Activated CD8-positive, alpha-beta memory T cell treated with anti-CD3 and anti-CD28 coated beads, Interleukin-2, amount 50 U/mL, for 1 hour (primary cell): ENCODE results near the gene TSPO2.
"Not testable (repeated sequence)": the region's sequence is repeated elsewhere in the genome, so short reads cannot be mapped to it uniquely, and the experiment has no call there.

Experiments
- DNase-seq: peaks from one replicate; pipeline ENCODE4 v3.0.0-alpha.2; 2020; ENCODE audit errors: extremely low read depth

TSPO2 gene, protein sequence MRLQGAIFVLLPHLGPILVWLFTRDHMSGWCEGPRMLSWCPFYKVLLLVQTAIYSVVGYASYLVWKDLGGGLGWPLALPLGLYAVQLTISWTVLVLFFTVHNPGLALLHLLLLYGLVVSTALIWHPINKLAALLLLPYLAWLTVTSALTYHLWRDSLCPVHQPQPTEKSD

DNA sequence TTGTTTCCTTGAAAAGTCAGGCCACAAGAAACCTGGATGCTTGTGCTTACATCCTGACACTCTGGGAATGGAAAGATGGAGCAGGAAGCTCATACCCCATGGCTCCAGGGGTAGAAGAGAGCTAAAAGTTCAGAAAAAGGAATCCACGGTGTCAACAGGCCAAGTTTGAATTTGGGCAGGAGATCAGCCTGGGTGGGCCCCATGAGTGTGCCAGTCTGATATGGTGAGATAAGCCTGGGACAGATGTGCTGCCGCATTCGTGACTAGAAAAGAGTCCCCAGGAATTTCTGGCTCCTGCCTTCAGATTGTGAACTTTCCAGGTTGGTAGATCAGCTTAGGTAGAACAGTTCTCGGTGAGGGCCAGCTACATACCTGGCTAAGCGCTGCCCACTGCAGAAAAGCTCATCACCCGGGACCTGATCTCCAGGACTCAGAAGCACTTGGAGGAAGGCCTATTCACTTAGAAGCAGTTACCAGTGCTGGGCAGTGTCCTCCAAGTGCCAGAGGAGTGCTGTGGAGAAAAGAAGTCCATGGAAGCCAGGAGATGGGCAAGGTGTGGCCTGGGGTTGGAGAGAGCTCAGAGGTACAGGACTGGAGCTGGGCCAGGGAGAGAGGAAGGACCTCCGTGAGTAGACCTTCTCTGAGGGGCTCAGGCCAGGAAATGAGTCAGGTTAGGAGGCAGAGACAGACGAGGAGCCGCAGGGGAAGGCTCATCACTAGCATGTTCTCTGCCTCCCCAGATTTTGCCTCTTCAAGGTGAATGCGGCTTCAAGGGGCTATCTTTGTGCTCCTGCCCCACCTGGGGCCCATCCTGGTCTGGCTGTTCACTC, at the start of gene TSPO2:
TSS of gene TSPO2 (plus strand) at position 242 of the 830 bp plus-strand sequence. CDS start at position 761, 519 bp downstream.
- no peak for DNase-seq

DNA sequence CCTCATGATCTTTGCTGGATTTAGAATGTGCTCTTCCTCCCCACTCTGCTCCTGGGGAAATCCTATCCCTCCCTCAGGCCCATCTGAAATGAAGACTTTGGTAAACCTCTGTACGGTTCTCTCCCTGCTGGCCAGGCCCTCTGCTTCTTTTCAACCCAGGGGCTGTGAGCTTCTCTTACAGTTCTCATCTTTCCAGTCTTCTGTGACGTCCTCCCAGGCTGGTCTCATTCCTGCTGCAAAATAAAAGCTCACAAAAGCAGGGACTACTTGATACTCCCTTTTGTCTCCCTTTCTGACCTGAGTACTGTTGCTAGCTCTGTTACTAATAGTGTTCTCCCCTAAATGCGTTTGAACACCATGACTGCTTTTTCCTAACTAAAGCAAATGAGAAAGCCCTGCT, 49.5 kb upstream of the TSPO2 start:
- no peak for DNase-seq

DNA sequence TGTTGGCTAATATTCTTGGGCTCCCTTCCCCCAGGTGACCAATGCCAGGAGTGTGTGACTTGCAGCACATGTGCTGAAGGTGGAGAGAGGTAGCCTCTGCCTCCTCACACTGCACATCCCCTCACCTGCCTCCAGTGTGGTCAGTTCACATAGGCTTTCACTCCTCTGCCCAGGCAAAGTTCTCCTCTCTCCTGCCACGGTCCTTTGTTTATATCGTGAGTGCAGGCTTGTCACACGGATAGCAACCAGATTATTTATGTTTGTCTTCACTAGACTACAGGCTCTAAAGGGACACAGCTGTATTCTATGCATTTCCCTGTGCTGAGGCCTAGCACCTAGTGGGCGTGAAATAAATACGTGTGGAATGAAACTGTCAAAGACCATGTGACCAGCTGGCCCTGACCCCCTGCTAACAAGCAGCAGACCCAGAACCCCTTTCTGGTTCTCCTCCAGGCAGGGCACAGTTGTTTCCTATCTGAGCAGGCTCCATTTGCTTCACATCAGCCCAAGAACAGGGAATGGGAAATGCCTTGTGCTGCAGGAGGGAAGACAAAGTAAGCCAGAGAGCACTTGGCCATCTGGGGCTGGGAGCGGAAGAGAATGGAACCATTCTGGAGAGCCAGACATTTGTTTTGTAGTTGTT, 45.6 kb upstream of the TSPO2 start:
- no peak for DNase-seq

DNA sequence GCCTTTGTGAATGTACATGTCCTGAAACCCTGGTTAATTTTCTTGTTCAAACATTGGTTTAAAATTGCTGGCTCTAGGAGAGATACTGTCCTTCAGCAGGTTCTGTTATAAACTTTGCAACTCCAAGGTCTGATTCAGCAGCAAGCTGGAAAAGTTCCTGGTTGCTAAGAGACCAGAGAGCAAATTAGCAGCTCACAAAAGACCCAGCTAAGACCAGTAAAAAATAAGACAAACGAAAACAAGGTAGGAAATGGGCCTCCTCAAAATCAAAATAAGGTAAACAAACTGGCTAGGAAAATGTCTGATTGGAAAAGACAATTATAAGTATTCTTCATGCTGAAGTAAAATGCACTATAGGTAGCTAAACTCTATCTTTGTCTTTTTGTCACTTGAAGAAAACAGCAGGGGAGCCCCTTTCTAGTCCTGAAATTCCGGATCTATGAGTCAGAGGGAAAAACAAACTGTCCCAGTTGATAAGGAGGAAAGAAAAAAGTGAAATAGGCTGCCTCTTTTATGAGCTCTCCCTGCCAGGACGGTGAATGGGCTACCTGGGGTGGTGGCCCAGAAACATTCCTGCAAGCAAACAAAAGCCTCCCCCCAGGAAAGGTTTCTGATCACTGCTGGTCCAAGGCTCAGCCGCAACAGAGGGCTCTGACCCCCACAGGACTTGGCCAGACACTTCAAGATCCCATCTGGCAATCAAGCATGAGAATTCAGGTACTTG, 44.9 kb upstream of the TSPO2 start:
- DNase-seq = no peak

DNA sequence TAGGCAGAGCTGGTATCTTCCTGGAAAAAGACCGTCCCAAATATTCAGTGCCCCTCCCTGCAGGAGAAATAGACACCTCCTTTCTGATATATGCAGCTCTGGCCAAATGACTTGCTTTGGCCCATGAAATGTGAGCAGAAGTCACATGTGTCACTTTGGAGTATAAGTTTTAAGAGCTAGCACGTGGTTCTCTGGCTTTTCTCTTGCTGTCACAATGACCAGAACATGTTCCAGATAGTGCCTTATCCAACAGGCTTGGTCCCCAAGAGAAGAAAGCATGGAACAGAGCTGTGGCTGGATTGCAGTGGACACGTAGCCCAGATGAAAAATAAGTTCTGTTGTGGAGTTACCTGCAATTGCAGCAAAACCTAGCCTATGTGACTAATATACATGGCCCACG, 43.6 kb upstream of the TSPO2 start:
- DNase-seq = no peak

DNA sequence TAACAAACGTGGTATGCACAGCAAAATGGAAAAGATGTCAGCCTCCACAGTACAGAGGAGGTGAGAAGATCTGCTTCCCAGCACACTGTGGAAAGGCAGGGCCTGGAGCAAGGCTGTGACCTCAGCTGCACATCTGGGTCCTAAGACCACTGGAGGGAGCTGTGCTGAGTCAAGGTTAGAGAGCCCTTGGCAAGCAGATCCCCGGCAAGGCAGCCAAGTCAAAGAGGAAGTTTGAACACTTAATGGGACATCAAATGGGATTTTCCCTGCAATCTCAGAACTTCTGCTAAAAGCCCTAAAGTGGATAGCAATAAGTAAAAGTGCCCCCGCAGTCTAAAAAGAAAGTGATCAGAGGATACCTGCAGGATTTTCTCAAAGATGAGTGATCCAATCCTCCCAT, 42.7 kb upstream of the TSPO2 start:
- DNase-seq = no peak

DNA sequence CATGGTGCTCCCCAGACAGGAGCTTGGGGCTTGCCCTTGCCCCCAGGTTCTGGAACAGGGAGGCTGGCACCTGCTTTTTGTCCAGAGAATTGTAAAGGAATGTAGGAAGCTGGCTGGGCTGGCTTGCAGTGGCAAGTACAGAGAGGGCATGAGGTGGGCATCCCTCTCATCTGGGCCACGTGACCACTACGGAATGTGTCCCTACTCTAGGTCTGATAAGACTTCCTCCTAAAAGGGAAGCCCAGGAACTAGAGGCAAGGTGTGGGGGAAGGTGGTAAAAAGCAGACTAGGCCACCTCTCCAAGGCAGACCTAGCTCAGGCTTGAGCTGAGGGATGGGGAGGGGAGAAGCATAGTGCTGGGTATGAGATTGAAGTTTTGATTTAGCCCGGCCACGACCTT, 42.0 kb upstream of the TSPO2 start:
- DNase-seq = no peak

DNA sequence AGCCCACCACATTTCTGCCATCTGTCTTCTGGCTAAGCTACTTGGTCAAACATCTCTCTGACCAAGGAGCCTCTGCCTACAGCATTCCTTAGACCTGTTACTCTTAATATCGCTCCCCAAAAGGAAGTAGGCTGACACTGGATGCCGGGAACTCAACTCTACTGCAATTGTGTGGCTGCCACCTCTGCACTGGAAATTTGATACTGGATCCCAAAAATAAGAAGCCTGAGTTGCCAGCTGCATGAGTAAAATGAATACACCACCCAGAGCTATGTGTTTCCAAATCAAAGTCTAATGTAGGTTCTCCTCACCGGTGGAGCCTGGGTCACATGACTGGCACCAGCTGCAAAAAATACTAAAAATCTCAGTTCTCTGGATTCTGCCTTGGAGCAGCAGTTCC, 40.1 kb upstream of the TSPO2 start:
- DNase-seq = no peak

DNA sequence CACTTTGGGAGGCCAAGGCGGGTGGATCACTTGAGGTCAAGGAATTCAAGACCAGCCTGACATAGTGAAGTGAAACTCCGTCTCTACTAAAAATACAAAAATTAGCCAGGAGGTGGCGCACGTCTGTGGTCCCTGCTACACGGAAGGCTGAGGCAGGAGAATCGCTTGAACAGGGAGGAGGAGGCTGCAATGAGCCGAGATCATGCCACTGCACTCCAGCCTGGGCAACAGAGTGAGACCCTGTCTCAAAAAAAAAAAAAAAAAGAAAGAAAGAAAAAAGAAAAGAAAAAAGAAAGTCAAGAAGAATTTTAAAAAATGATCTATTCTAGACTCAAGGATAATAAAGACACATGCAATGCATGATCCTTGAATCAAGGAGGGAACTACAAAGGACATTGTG, 36.0 kb upstream of the TSPO2 start:
- DNase-seq = not testable (repeated sequence)

DNA sequence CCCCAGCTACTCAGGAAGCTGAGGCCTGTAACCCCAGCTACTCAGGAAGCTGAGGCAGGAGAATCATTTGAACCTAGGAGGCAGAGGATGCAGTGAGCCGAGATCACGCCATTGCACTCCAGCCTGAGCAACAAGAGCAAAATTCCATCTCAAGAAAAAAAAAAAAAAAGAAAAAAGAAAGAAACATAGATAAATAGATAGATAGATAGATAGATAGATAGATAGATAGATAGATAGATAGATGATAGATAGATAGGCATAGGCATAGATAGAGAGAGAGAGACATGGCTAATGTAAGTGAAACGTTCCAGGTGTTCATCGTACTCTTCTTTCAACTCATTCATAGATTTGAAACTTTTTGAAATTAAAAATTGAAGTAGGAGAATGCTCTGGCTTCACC, 35.3 kb upstream of the TSPO2 start:
- not testable (repeated sequence) for DNase-seq

DNA sequence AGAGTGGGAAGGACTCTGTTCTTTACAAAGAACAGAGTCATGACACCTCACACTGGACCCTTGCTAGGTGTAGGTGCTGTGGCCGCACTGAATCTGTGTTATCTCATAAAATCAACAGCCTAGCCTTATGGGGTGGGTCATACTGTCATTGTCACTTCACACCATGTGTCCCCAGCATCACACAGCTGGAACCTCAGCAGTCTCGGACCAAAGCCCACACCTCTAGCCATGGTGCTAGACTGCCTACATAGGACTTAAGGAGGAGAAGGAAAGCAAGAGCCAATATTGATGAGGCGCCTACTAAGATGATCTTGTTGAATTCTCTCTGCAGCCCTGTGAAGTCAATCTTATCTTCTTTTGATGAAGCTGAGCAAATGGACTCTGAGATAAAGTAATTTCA, 34.3 kb upstream of the TSPO2 start:
- no peak for DNase-seq

DNA sequence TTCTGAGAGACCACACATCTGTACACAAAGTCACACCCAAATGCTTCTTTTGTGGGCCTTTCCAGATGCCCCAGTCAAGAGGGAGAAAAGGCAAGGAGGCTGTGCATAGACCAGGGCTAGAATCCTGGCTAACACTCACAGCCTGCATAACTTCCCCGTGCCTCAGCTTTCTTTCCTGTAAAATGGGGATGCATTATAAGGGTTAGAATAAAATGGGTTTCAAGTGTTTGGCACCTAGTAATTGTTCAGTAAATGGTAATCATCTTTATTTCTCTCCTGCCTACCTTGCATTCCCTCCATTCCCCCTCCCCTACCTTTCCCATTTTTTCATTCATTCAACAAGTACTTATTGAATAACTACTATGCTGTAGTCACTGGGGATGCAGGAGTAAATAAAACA, 32.6 kb upstream of the TSPO2 start:
- no peak for DNase-seq

DNA sequence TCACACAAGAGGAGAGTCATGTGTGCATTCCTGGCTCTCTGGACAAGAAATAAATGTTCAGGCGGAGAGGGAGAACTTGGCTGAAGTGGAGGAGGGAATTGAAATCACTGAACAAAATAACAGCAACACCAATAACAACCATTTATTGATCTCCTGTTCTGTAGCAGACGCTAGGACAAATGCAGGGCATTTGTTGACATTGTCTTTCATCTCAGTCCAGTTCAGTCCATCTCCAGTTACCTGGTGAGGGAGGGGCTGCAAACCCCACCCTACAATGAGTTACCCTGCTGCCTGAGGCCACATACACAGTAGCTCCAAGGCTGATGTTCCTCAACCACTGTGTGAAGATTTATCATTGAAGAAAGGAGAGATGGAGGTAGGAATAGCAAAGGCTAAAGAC, 30.6 kb upstream of the TSPO2 start:
- no peak for DNase-seq

DNA sequence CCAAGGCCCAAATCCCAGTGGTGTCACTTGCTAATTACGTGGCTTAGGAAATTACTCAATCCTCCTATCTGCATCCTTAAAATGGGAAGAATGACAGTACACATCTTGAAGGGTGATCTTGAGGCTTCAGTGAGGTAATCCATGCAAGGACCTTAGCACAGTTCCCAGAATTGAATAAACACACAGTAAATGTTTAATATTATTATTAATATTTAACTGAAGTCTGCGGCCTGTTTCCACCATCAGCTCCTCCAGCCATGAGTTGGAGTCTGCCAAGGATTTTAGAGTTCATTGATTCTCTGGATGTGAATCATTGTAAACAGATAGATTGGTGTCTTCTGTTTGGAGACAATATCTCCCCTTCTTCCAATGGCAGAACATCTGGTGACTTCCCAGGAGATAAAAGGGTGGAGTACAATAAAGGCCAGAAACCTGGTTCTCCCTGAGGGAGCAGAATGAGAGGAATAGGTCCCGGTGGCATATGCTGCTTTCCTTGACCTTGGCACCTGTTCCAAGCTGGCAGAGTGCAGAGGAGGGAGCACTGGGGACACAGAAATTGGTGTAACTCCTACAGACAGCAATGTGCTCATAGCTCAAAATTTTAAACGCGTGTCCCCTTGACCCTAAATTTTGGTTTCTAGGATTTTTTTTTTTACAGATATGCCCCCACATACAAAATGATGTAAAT, 28.7 kb upstream of the TSPO2 start:
- no peak for DNase-seq

DNA sequence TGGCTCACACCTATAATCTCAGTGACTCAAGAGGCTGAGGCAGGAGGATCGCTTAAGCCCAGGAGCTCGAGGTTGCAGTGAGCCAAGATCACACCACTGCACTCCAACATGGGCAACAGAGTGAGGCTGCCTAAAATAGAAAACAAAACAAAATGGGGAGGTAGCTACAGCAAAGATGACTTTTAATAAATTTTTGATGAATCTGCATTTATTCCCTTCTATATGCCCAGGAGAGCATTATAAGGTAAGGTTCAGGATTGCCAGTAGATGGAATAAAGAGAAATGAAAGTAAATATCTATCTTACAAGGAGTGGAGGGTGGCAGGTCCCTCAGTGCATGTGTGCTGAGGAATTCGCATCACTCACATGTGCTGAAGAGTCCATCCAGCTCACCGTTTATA, 27.5 kb upstream of the TSPO2 start:
- DNase-seq = no peak

DNA sequence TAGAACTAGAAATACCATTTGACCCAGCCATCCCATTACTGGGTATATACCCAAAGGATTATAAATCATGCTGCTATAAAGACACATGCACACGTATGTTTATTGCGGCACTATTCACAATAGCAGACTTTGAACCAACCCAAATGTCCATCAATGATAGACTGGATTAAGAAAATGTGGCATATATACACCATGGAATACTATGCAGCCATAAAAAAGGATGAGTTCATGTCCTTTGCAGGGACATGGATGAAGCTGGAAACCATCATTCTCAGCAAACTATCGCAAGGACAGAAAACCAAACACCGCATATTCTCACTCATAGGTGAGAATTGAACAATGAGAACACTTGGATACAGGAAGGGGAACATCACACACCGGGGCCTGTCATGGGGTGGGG, 26.4 kb upstream of the TSPO2 start:
- not testable (repeated sequence) for DNase-seq

DNA sequence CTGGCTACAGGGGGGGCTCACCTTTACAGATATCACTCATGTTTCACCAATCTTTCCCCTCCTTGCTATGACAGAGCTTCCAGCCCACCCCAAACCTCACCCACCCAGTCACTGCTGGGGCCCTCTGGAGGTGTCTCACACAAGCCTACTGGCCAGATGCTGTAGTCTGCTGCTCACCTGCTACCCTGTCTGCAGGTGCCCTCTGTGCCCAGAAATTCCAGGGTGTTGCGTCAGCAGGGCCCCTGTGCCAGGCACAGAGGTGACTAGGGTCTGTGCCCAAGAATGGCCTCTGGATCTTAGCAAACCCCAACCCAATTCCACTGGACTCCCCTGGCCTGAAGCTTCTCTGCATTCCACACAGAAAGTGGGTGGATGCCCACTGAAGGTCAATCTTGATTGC, 24.6 kb upstream of the TSPO2 start:
- DNase-seq = no peak

DNA sequence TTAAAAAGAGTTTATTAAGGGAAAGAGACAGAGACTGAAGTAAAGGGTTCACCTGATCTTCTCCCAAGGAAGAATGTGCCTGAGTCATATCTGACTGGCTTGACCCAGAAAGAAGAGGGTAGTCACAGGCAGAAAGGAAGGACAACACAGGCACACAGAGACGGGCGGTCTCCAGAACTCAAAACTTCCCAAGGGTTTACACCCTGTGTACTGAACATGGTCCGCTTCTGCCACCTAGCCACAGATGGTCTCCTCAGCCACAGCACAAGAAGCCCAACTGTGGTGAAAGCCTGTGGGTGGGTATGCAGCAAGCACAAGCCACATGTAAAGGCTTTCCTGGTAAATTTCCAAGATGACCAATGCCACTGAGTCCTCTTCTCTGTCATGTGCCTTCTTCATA, 20.4 kb upstream of the TSPO2 start:
- DNase-seq = no peak

DNA sequence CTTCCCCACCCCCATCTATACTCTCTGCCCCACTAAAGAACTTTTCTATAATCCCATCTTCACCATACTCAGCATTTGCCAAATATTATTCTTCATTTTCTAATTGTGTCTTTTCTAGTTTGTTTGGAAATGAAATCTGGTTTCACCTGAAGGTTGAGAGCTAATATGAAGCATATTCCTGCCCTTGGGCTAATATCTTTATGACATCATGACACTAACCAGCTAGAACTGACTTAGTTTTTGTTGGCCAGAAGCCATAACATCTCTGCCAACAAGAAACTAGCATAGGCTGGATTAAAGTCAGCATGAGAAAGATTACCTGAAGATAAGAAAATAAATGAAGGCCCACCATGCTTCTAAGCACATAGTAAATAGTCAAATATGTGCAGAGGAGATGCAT, 20.0 kb upstream of the TSPO2 start:
- no peak for DNase-seq

DNA sequence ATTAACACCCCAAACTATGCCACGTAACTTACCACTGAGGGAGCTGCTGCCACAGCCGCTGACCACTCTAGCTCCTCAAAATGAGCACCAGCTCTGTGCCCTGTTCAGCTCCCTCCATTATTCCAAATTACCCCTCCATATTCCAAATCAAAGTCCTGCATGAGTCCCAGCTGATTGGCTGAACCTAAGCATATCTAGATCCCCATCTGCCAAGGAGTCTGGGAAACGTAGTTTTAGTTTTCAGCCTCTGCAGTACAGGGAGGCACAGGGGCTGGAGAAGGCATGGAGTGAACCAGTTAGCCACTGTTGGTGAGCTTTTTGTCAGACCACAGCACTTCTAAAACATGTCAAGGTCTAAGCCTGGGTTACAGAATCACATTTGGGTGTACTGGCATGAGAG, 19.2 kb upstream of the TSPO2 start:
- no peak for DNase-seq

DNA sequence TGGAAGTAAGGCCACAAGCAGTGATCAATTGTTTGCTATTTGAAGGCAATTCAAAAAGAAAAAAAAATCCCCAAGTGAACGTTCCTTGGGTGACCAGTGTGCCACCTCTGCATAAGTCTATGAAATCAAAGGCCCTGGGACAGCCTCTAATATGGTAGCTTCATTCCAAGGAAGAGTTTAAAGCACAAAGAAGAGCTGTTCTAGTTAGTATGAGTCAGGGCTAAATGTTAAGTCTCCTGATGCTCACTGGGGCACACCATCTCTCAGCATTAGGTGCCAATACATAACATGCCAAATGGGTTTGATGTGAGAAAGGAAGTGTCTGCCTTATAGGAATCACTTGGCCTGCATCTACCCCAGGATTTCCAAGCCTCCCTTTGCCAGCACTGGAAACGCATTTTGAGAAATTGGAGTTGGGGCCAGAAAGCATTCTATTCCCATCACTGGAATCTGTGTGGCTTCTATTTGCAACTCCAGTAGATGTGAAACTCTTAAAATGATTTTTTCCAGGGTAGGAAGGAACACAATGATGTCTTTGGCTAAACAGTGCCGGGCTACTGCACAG, 16.2 kb upstream of the TSPO2 start:
- DNase-seq = no peak

DNA sequence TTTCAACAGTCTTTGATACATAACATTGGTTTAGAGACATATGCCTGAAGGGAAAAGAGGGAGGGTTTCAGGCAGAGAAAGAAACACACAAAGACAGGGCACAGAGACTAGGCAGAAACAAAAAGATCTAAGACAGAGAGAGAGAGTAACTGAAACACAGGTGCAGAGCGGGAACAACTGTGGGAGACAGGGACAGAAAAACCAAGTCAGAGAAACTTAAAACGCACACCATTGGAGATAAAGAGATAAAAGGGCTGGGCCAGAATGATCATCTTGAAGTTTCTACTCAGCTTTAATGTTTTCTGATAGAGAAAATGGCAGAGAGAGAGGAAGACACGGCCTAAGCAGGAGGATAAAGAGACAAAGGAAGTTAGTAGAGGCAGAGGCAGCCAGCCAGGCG, 15.0 kb upstream of the TSPO2 start:
- no peak for DNase-seq
